Stimulated activated CD8-positive, alpha-beta memory T cell treated with anti-CD3 and anti-CD28 coated beads, Interleukin-2, amount 100 ng/mL, for 48 hours (primary cell): Measurements from ENCODE around the gene TAS2R7.
"Not testable (repeated sequence)": the region's sequence is repeated elsewhere in the genome, so short reads cannot be mapped to it uniquely, and the experiment has no call there.

Source experiments
- DNase-seq, 2 donors: peaks; one replicate each; pipeline ENCODE4 v3.0.0-alpha.2; 2020; ENCODE audit warnings: low read depth in 2 of 2

Gene TAS2R7

GRCh38 chr12:10802587-10802986 lies at the start of gene TAS2R7:
TSS of gene TAS2R7 (minus strand) at chr12:10802627. CDS start at chr12:10802570, 57 bp downstream.
- no peak for DNase-seq

- DNase-seq, result no peak
These were observed 48.9 kb upstream of the TAS2R7 start for GRCh38 chr12:10851243-10851858.

- DNase-seq, result no peak
These were observed 47.0 kb upstream of the TAS2R7 start, which contains the start of gene PRR4 for GRCh38 chr12:10849425-10849878. TSS of gene PRR4 (minus strand) at chr12:10849475. CDS start at chr12:10849437, 38 bp downstream.

- no peak for DNase-seq
These were observed 45.3 kb upstream of the TAS2R7 start for GRCh38 chr12:10847744-10848143.

GRCh38 chr12:10842862-10843261 lies 40.4 kb upstream of the TAS2R7 start:
- DNase-seq, result no peak

GRCh38 chr12:10838461-10838860 lies 36.0 kb upstream of the TAS2R7 start:
- DNase-seq, result no peak

GRCh38 chr12:10829994-10830393 lies 27.6 kb upstream of the TAS2R7 start:
- no peak for DNase-seq

GRCh38 chr12:10826258-10826657 lies 23.8 kb upstream of the TAS2R7 start, which contains the start of gene TAS2R10:
TSS of gene TAS2R10 (minus strand) at chr12:10826358. CDS start at chr12:10826269, 89 bp downstream.
- no peak for DNase-seq

- no peak for DNase-seq
These were observed 22.5 kb upstream of the TAS2R7 start for GRCh38 chr12:10824957-10825356.

- no peak for DNase-seq
These were observed 9.6 kb upstream of the TAS2R7 start for GRCh38 chr12:10811883-10812536.

GRCh38 chr12:10810068-10810467 lies 7.6 kb upstream of the TAS2R7 start, which contains the start of gene TAS2R9:
TSS of gene TAS2R9 (minus strand) at chr12:10810168. CDS start at chr12:10810075, 93 bp downstream.
- no peak for DNase-seq

GRCh38 chr12:10807186-10807585 lies 4.8 kb upstream of the TAS2R7 start, which contains the start of gene TAS2R8:
TSS of gene TAS2R8 (minus strand) at chr12:10807286. CDS start at chr12:10806980, 306 bp downstream.
- DNase-seq, result no peak

GRCh38 chr12:10801741-10802140 lies 686 bp downstream of the TAS2R7 start:
- DNase-seq, result no peak

GRCh38 chr12:10794222-10794621 lies 8.2 kb downstream of the TAS2R7 start:
- DNase-seq, result no peak

GRCh38 chr12:10791769-10792168 lies 10.7 kb downstream of the TAS2R7 start:
- not testable (repeated sequence) for DNase-seq

- no peak for DNase-seq
These were observed 19.2 kb downstream of the TAS2R7 start for GRCh38 chr12:10783252-10783651.

- DNase-seq, result no peak
These were observed 23.3 kb downstream of the TAS2R7 start for GRCh38 chr12:10779103-10779502.

GRCh38 chr12:10771132-10771733 lies 31.2 kb downstream of the TAS2R7 start:
- no peak for DNase-seq

GRCh38 chr12:10759657-10760056 lies 42.8 kb downstream of the TAS2R7 start:
- DNase-seq, result no peak

GRCh38 chr12:10756194-10756593 lies 46.2 kb downstream of the TAS2R7 start:
- DNase-seq, result no peak

- no peak for DNase-seq
These were observed 49.4 kb downstream of the TAS2R7 start for GRCh38 chr12:10753059-10753458.
